HG03175 (cell line): ENCODE data around the gene EFCAB11.
A peak's percentile ranks its signal among the peaks of the same experiment; 100 is the strongest.

Source experiments
- ATAC-seq: cut with Tn5 transposase; IDR thresholded peaks from one replicate; pipeline ENCODE4 v1.9.1; 2021; ENCODE audit warnings: mild to moderate bottlenecking, moderate library complexity; ENCODE audit not compliant: unreplicated experiment

Gene EFCAB11

GRCh38 chr14:89828471-89829165 lies 125.9 kb downstream of the EFCAB11 start:
- no peak for ATAC-seq

DNA sequence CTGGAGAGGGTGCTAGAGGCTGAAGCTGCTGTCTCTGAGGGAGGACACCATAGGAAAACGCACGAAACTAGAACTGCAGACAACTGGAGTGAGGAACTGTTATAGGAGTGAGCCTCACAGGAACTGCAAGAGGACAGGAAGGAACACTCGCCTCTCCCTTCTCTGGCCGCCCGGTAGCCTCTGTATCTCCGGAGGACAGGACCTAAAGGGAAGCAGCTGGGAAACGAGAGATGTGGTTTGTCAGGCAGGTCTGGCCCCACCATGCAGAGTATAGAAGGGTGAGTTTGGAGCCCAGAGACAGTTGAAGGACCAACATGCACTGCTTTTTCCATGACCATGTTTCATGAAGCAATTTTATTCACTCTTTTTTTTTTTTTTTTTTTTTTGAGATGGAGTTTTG lies 127.3 kb downstream of the EFCAB11 start:
- no peak for ATAC-seq

- ATAC-seq: no peak
These were observed 127.9 kb downstream of the EFCAB11 start for GRCh38 chr14:89826596-89826995.

DNA sequence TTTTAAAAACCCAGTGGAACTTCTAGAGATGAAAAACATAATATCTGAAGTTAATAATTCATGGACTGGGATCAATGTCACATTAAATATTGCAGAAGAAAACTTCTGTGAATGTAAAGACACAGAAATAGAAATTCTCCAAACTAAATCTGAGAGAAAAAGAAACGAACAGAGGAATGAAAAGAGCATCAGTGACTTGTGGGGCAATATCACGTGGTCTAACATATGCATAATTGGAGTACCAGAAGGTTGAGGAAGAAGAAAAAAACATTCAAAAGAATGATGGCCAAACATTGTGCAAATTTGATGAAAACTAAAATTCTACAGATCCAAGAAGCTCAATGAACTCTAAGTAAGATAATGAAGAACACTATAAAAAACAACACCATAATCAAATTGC lies 130.8 kb downstream of the EFCAB11 start:
- no peak for ATAC-seq

- ATAC-seq: no peak
These were observed 140.4 kb downstream of the EFCAB11 start for GRCh38 chr14:89814126-89814525.

GRCh38 chr14:89813617-89814031 lies 140.9 kb downstream of the EFCAB11 start:
- ATAC-seq: no peak

DNA sequence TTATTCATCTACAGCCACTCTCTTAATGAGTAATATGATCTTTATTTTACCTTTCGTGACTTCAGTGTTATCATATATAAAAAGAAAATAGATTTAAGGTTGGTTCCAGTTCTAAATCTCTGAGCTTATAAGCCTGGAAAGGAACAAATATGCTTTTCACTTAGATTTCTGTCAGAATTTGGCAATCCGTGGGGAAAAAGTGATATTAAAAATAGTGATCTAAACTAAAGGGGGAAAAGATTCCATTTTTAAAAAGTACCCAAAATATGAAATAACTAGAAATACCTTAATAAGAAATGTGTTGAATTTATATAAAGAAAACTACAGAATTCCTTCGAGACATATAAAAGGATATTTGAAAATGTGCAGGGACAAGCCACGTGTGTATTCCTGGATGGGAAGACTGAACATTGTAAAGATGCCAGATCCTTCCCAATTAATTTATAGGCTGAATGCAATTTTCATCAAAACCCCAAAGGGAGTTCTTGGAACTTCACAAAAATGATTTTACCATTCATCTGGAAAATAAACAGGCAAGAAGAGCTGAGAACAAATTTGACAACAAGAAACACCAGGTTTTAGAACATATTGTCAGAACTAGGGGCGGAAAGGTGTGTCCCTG lies 142.5 kb downstream of the EFCAB11 start:
- ATAC-seq: no peak

DNA sequence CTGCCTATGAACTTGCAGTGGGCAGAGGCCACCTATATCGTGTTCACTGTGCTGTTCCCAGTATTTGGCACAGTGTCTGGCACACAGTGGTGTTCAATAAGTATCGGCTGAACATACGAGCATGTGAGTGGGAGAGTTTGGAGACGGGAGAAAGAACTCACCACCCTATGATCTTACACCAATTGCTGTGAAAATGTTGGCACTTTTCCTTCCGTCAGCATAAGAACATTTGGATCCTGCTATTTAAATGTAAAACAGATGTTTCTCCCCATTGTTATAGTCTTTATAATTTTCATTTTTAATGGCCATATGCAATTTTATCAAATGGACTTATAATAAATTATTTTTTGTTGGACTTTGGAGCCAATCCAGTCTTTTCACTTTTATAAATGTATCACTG lies 144.4 kb downstream of the EFCAB11 start:
- no peak for ATAC-seq

GRCh38 chr14:89807892-89808291 lies 146.6 kb downstream of the EFCAB11 start:
- ATAC-seq: no peak

DNA sequence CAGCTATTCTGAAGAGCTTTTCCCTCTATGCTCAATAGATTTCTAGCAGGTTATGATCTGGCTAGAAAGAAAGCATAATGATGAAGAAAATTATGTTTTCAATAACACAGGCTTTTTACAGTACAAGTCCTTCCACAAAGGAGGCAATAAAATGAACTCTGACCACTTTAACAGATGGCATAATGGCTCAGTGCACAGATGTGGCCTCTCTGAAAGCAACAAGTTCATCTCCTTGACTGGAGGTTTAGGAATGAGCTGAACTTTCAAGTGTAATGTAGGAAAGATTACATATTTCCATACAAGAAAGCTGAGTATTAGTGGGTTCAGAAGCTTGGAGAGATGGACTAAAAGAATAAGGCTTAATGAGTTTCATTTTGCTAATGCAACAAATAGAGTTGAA lies 147.4 kb downstream of the EFCAB11 start:
- no peak for ATAC-seq

DNA sequence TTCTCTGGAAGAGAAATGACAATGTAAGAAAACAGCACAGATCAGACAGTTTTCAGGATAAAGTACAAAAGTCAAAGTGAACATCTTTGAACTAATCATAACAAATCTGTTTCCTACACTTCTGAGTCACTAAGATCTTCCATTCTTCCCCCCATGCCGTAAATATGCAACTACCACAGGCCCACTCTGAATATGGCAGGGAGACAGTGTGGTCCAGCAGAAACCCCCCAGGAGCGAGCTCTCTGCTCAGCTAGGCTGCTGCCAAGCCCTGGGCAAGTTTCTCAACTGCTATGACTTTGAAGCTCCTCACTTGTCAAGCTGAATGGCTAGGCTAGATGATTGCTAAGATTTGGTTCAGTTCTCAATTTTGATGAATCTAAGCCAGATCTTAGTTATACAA lies 148.1 kb downstream of the EFCAB11 start:
- ATAC-seq: no peak

DNA sequence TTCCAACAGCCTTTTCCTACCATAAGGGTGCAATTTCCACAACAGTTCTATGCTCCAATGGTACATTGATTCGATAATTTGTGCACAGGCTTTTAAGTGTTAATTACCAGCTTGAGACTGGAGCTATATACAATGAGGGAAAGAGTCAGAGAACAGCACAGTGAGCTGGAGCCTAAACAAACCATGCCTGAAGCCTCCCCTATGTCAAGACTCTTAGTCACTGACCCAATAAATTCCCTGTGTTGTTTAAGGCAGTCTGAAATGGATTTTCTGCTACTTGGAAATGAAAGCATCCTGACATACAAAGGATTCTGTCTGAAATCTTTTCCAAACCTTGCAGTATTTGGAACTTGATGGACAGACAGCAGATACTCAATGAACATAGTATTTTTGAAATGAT lies 149.0 kb downstream of the EFCAB11 start:
- ATAC-seq: no peak

DNA sequence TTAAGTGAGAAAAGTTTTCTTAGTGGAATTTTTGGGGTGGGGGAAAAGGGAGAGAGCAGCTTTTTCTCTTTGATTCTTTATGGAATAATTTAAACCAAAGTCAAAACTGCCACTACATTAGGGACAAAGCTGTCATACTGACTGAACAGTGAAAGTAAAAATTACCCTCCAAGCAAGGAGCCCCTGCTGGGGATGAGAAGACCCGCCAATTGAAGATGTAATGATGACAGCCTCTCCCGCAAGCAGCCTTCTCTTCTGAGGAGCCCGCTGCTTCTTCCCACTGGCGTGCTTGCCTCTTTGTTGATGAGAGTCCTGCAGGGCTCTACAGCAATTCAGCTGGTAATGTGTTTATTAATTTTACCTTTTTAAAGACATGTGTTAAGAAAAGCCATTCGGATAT lies 151.0 kb downstream of the EFCAB11 start:
- no peak for ATAC-seq

GRCh38 chr14:89801136-89801535 lies 153.4 kb downstream of the EFCAB11 start:
- no peak for ATAC-seq

GRCh38 chr14:89798212-89798773 lies 156.2 kb downstream of the EFCAB11 start:
- ATAC-seq: no peak

DNA sequence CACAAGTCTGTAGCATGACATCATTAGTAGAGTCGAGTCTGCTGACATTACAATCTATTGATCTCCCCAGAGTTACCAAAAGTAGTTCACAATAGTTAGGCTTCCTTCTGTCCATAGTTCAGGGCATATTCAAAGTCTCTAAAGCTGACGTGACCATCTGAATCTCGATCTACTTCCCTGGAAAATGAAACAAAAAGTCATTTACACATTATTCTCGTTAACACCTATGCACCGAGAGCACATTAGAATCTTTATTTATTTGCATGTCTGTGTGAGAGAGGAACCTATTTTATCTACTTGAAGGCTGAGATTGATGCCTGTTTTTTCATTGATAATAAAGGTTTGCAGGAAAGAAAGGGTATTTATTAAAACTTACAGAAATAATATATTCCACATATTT lies 157.4 kb downstream of the EFCAB11 start:
- peak; percentile 86 for ATAC-seq

- ATAC-seq: no peak
These were observed 160.4 kb downstream of the EFCAB11 start for GRCh38 chr14:89794096-89794495.

- ATAC-seq: no peak
These were observed 161.2 kb downstream of the EFCAB11 start for GRCh38 chr14:89793367-89793716.

GRCh38 chr14:89792489-89793366 lies 161.8 kb downstream of the EFCAB11 start:
- ATAC-seq: no peak

GRCh38 chr14:89787525-89787924 lies 167.0 kb downstream of the EFCAB11 start:
- ATAC-seq: no peak

- no peak for ATAC-seq
These were observed 173.5 kb downstream of the EFCAB11 start for GRCh38 chr14:89781046-89781445.

DNA sequence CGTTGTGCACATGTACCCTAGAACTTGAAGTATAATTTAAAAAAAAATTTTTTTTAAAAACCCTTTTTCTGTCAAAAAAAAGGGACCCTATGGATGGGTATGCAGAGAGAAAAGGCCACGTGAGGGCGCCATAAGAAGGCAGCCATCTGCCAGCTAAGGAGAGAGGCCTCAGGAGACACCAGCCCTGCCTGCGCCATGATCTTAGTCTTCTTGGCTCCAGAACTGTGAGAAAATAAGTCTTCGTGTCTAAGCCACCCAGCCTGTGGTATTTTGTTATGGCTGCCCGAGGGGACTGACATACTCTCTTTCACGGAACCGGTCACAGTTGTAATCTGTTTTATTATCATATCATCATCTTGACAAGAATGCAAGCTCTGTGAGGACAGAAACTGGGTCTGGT lies 174.8 kb downstream of the EFCAB11 start:
- ATAC-seq: no peak
